Aorta (tissue), 5 donors: Measurements from ENCODE around the gene SSH3. TPM values are rescaled to one million over a fixed set of nuclear protein-coding genes. Genes with fewer than 3 reads are reported as not detected.

ENCODE experiments used
- ATAC-seq: fragments of 200-7000 bp; cut with Tn5 transposase; one replicate; pipeline ENCODE4 v1.9.1; 2022; ENCODE audit warnings: moderate library complexity; ENCODE audit not compliant: low FRiP score
- DNase-seq, 2 donors: peaks; one replicate each; pipeline ENCODE4 v3.0.0-alpha.2; 2020
- H3K27ac ChIP-seq, 2 donors: one replicate each; pipeline ENCODE4 v1.5.1; 2013; ENCODE audit warnings: low read length in 2 of 2, mild to moderate bottlenecking in 2 of 2, moderate library complexity in 2 of 2, control low read depth in 1 of 2, inconsistent platforms in 1 of 2, low read depth in 1 of 2
- H3K27me3 ChIP-seq, 2 donors: one replicate each; pipeline ENCODE4 v1.6.1; 2013; ENCODE audit warnings: control low read depth in 1 of 2, low read length in 1 of 2, mild to moderate bottlenecking in 1 of 2, moderate library complexity in 1 of 2; ENCODE audit not compliant: insufficient read depth in 2 of 2, control insufficient read depth in 1 of 2
- H3K36me3 ChIP-seq, 2 donors: one replicate each; pipeline ENCODE4 v1.6.1; 2013; ENCODE audit warnings: control low read depth in 1 of 2, low read length in 1 of 2, mild to moderate bottlenecking in 1 of 2; ENCODE audit not compliant: insufficient read depth in 2 of 2, control insufficient read depth in 1 of 2
- H3K4me1 ChIP-seq, 2 donors: one replicate each; pipeline ENCODE4 v1.6.1; 2013; ENCODE audit warnings: low read length in 2 of 2, control low read depth in 1 of 2, mild to moderate bottlenecking in 1 of 2, moderate library complexity in 1 of 2; ENCODE audit not compliant: insufficient read depth in 2 of 2, control insufficient read depth in 1 of 2
- H3K4me3 ChIP-seq, 2 donors: one replicate each; pipeline ENCODE4 v1.5.1; 2013; ENCODE audit warnings: low read length in 2 of 2, control low read depth in 1 of 2, mild to moderate bottlenecking in 1 of 2
- H3K9me3 ChIP-seq: one replicate; pipeline ENCODE4 v1.6.1; 2013; ENCODE audit warnings: mild to moderate bottlenecking, low read length; ENCODE audit not compliant: control insufficient read depth
- WGBS, 2 donors: extraction: QIAGEN DNeasy Blood & Tissue Kit; methylation state at CpG; one replicate each; pipeline ENCODE4 v1.1.7; 2013; 5-methylcytosine and 5-hydroxymethylcytosine counted together
- intact Hi-C, 2 donors: fragments of 100-400 bp; cut with DNase I; formaldehyde crosslinking; loops; one replicate each; pipeline versions ENCODE4 v1.14.2 to v1.15.0; 2022
- polyA plus RNA-seq, 2 donors: library from polyadenylated mRNA; stranded (reverse); fragments of 200-250 nt; gene quantifications; one replicate each; pipeline ENCODE4 v1.2.3, GENCODE V29; 2013
- total RNA-seq, 2 donors: library from RNA; stranded (reverse); fragmentation: NEBNext Ultra II Directional; extraction: Animal tissue kit (Norgen Biotek cat#: 25700); gene quantifications; one replicate each; pipeline ENCODE4 v1.2.1, GENCODE V29; 2021
- donor health status: healthy with polysubstance abuse.
- donor health status: Bipolar disorder and iron deficiency.
- donor health status: DM: no; HTN: no; CAD: no.
- donor health status: DM: no; HTN: no; CAD: no.
- donor health status: DM: yes; HTN: yes; CAD: no.

SSH3 gene
- total and polyA plus RNA-seq, 4 donors, result 13.3 to 37.0 (median 25.7) TPM

DNA sequence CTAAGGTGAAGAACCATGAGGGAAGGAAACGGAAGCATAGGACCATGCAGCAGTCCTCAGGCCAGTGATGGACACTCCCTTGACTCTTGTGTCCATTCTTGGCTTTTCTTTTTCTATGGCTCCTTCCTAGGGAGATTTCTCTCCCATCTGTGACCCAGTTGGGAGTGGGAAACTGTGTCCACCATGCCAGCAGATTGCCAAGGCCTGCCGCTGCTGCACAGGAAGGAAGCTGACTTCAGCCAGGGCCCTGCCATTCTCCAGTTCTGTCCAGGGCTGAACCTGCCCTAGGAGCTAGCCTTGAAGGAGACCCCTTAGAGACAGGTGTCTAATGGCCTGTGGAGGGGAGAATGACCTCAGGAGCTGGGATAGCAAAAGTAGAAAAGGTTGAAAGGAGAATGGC, 17.4 kb downstream of the SSH3 start:
- no peak for ATAC-seq
- H3K4me1 ChIP-seq, result no peaks in the 10 kb centered on the region
- intact Hi-C loops, result no loop called here
- DNase-seq, result peak in 1 of 2 donors; percentile 51
- no peak overlapping the region for H3K27ac ChIP-seq
- no peaks in the 10 kb centered on the region for H3K36me3 ChIP-seq
- 91 to 94% methylated on average over 2 of the region's 2 CpGs for WGBS, 2 donors
- no peaks in the 10 kb centered on the region for H3K27me3 ChIP-seq
- no peaks in the 10 kb centered on the region for H3K9me3 ChIP-seq
- no peak overlapping the region for H3K4me3 ChIP-seq

DNA sequence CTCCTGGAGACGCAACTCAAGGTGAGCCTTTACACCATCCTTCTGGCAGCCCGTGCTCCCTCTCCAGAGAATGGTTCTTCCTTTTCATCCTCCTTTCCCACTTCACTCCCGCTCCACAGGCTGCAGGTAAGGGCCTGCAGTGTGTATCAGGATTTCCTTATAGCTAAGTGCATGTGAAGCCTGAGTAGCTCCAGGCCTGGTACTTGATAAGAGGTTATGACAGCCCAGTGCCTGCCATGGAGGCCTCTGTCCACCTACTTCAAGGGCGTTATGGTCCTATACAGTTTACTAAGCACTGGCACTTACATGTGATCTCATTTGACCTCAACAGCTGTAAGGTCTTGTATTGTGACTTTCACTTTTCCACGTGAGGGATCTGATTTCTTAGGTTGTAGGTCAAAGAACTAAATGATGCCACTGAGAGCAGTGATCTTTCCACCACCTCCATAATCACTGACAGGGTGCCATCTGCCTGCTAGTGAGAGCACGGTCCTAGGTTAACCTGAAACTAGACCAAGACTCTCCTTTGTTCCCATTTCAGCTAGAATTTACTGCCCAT, 18.1 kb downstream of the SSH3 start:
- intact Hi-C loops, result no loop called here

DNA sequence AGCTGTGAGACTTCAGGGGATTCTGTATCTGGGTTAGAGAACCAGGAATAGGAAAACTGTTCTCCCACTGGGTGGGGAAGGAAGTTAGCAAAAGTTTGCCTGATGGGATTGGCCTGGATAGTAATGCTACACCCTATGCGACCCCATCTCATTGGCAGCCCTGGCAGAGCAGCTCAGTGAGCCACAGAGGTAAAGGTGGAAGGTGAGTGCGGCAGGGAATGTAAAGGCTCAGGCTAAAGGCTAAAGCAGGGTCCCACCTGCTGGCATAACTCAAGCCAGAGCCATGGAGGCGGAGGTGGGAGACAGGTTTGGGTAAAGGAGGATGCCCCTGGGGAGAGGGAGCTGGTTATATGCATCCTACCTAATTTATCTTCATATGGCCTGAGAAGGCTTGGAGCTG, 18.7 kb downstream of the SSH3 start:
- Histone ChIP-seq H3K4me1 (no peaks in the 10 kb centered on the region), H3K27me3 (no peaks in the 10 kb centered on the region), H3K27ac (no peak overlapping the region), H3K9me3 (no peaks in the 10 kb centered on the region), H3K4me3 (no peak overlapping the region), H3K36me3 (no peaks in the 10 kb centered on the region)
- ATAC-seq (no peak), DNase-seq (peak in 1 of 2 donors; percentile 50)
- intact Hi-C loops, result no loop called here
- WGBS, 2 donors, result 92 to 94% methylated on average over 3 of the region's 3 CpGs

More for the DNA sequence above, 18.1 kb downstream of the SSH3 start:
- H3K4me1 ChIP-seq, result no peaks in the 10 kb centered on the region
- no peak overlapping the region for H3K27ac ChIP-seq
- DNase-seq, result no peak
- no peaks in the 10 kb centered on the region for H3K9me3 ChIP-seq
- no peak overlapping the region for H3K4me3 ChIP-seq
- 90 to 92% methylated on average over 6 of the region's 6 CpGs for WGBS, 2 donors
- no peaks in the 10 kb centered on the region for H3K27me3 ChIP-seq
- ATAC-seq, result no peak
- no peaks in the 10 kb centered on the region for H3K36me3 ChIP-seq

DNA sequence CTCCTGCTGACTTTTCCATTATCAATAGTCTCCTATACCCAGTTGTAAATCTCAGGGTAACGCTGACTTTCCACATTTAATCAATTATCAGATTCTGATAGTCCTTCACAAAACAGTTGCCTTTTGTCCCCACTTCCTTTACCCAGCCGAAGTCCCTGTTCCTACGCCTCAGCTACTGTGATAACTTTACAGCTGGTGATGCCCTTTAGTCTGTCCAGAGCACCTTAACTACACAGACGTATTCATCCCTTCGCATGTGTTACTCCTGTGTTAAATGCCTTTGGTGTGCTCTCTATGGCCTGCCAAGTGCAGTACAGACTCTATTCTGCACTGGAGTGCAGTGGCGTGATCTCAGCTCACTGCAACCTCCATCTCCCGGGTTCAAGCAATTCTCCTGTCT, 20.2 kb downstream of the SSH3 start:
- WGBS, 2 donors, result 90 to 91% methylated on average over 7 of the region's 7 CpGs
- DNase-seq (no peak), ATAC-seq (no peak)
- H3K4me1 ChIP-seq, result no peaks in the 10 kb centered on the region
- H3K27me3 ChIP-seq, result no peaks in the 10 kb centered on the region
- no peaks in the 10 kb centered on the region for H3K9me3 ChIP-seq
- no peak overlapping the region for H3K27ac ChIP-seq
- H3K36me3 ChIP-seq, result no peaks in the 10 kb centered on the region
- intact Hi-C loops, result no loop called here
- H3K4me3 ChIP-seq, result no peak overlapping the region

DNA sequence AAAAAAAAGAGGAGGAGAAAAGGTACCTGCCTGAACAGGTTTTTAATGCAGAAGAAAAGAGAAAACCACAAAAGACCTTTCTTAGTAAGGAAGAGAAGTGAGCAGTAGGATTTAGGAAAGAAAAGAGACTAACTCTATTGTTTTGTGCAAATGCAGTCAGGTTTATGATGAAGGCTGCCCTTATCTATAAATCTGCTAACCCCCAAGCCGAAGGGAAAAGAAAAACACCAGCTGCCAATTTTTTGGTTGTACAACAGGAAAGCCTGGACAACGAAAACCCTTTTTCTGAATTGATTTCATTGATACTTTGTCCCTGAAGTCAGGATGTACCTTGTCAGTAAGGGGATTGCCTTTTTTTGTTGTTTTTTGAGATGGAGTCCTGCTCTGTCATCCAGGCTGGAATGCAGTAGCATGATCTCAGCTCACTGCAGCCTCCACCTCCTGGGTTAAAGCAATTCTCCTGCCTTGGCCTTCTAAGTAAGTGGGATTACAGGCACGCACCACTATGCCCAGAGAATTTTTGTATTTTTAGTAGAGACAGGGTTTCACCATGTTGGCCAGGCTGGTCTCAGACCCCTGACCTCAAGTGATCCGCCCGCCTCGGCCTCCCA, 28.9 kb downstream of the SSH3 start:
- H3K36me3 ChIP-seq, result no peaks in the 10 kb centered on the region
- ATAC-seq (no peak), DNase-seq (no peak)
- no peak overlapping the region for H3K4me3 ChIP-seq
- H3K9me3 ChIP-seq, result no peaks in the 10 kb centered on the region
- H3K27me3 ChIP-seq, result no peaks in the 10 kb centered on the region
- H3K27ac ChIP-seq, result no peak overlapping the region
- WGBS, 2 donors, result 86 to 89% methylated on average over 6 of the region's 6 CpGs
- intact Hi-C loops, result no loop called here
- no peaks in the 10 kb centered on the region for H3K4me1 ChIP-seq

DNA sequence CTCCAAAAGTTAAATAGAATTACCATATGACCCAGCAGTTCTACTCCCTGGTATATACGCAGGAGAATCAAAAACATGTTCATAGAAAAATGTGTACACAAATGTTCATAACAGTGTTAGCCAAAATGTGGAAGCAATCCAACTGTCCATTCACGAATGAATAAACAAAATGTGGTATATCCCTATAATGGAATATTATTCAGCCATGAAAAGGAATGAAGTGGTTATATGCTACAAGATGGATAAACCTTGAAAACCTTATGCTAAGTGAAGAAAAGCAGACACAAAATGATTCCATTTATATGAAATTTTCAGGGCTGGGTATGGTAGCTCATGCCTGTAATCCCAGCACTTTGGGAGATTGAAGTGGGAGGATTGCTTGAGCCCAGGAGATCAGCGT, 33.9 kb downstream of the SSH3 start:
- H3K4me1 ChIP-seq, result no peaks in the 10 kb centered on the region
- WGBS, 2 donors, result 94% methylated on average over 3 of the region's 3 CpGs
- H3K4me3 ChIP-seq, result no peak overlapping the region
- ATAC-seq (no peak), DNase-seq (no peak)
- H3K27ac ChIP-seq, result no peak overlapping the region
- intact Hi-C loops, result no loop called here
- no peaks in the 10 kb centered on the region for H3K36me3 ChIP-seq
- no peaks in the 10 kb centered on the region for H3K9me3 ChIP-seq
- H3K27me3 ChIP-seq, result no peaks in the 10 kb centered on the region

DNA sequence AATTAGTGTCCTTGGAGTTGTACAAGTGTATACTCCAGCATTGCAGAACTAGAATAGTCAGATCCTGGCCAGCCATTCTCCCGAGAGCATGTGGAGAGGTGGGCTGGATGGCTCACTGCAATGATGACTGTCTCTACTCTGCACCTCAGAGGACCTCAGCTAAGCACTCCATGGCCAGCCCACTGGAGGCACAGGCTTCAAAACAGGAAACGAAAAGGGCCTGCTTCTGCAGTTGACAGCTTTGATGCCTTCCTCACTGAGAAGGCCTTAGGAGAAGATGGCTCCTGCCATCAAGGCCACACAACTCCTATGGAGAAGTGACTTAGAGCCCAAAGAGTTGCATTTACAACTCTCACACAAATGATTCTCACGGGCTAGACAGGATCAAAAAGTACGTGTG, 40.9 kb downstream of the SSH3 start:
- intact Hi-C loops, result no loop called here
- no peaks in the 10 kb centered on the region for H3K27me3 ChIP-seq
- DNase-seq (no peak), ATAC-seq (no peak)
- no peak overlapping the region for H3K27ac ChIP-seq
- H3K4me3 ChIP-seq, result no peak overlapping the region
- WGBS, 2 donors, result 89 to 92% methylated on average over 4 of the region's 4 CpGs
- H3K36me3 ChIP-seq, result no peaks in the 10 kb centered on the region
- no peaks in the 10 kb centered on the region for H3K4me1 ChIP-seq
- no peaks in the 10 kb centered on the region for H3K9me3 ChIP-seq

DNA sequence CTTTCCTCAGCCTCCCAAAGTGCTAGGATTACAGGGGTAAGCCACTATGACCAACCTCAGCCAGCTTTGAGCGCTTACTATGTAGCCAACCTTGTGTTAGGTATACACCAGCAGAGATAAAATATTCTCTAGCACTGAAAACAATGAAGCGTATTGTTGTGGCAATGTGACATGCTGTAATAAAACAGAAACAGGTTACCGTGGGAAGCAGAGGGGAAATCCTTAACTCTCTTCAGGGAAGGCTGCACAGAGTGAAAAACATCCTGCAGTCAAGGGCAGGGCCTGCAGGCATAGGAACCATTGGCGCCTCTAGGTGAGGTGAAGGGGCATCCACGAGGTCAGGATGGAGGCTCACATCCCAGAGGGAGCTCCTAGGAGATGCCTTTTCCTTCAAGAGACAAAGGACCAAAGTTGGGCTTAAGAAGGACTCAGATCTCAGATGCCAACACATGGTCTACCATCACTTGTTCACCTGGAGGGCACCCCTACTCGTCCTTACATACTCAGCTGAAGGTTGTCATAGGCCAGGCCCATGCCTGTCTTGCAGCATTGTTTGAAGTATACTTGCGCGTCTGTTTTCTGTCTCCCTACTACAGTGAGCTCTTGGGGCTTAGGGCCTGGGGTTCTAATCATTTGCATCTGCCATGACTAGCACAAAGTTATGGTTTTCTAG, 42.1 kb downstream of the SSH3 start:
- ATAC-seq, result no peak

More for the DNA sequence above, 42.1 kb downstream of the SSH3 start:
- 85 to 88% methylated on average over 8 of the region's 8 CpGs for WGBS, 2 donors
- Histone ChIP-seq H3K27ac (no peak overlapping the region), H3K9me3 (no peaks in the 10 kb centered on the region), H3K27me3 (no peaks in the 10 kb centered on the region), H3K36me3 (no peaks in the 10 kb centered on the region), H3K4me1 (no peaks in the 10 kb centered on the region), H3K4me3 (no peak overlapping the region)
- DNase-seq, result peak in 1 of 2 donors; percentile 42
- intact Hi-C loops, result loop anchor here (5.0 kb wide), 1 partner anchor 37 kb away; no protein-coding TSS in a partner anchor
